Hepatocyte (in vitro differentiated cells): Measurements from ENCODE around the gene RAD23B.

Source experiments
- EZH2 ChIP-seq: fragments of 200-600 bp; sonication (generic); IDR thresholded peaks from 2 replicates; pipeline ENCODE4 v1.6.1; 2016; ENCODE audit warnings: antibody characterized with exemption, mild to moderate bottlenecking, borderline replicate concordance
- TF ChIP-seq, protein P1 (sequence below): fragments of 200-600 bp; sonication (generic); IDR thresholded peaks from 2 replicates; pipeline ENCODE4 v1.5.1; 2016; ENCODE audit warnings: antibody characterized with exemption, mild to moderate bottlenecking; ENCODE audit not compliant: poor library complexity

DNA sequence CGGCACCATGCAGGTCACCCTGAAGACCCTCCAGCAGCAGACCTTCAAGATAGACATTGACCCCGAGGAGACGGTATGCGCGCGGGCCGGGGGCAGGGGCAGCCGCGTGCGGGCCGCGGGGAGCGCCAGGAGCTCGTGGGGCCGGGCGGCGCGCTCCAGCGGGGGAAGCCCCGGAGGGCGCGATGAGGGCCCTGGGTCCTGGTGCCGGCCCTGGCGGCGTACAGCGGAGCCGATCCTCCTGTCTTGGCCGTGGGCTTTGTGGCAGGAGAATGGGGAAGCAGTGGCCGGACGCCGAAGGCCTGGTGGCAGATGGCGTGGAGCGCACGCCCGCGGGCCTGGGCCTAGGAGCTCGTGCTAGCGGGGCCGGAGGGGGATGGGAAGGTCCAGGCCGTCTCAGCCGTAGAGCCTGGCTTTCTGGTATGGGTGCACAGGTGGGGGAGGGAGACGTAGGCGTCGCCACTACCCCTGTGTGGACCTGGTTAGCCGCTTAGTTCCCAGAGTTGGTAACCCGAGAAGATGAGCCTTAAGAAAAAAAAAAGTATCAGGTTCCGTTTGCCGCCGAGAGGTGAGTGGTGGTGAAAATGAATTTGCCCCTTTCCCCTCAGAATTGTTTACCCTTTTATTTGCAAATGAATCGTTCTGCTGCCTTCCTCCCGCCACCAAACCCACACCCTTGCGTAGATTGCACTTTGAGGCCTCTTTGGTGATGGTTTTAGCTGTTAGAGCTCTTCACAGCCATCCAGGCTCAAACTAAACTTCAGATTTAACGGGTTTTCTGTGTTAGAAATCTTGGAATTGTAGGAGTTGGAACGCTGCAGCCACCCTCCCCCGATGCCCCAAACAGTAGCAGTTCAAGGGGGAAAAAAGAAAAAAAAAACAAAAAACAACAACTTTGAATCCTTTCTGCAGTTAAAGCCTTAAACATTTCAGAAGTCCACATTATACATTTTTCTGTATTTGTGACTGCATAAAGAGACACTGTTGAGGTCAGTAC is 841 bp downstream of the RAD23B start:
- TF ChIP-seq, protein P1, sequence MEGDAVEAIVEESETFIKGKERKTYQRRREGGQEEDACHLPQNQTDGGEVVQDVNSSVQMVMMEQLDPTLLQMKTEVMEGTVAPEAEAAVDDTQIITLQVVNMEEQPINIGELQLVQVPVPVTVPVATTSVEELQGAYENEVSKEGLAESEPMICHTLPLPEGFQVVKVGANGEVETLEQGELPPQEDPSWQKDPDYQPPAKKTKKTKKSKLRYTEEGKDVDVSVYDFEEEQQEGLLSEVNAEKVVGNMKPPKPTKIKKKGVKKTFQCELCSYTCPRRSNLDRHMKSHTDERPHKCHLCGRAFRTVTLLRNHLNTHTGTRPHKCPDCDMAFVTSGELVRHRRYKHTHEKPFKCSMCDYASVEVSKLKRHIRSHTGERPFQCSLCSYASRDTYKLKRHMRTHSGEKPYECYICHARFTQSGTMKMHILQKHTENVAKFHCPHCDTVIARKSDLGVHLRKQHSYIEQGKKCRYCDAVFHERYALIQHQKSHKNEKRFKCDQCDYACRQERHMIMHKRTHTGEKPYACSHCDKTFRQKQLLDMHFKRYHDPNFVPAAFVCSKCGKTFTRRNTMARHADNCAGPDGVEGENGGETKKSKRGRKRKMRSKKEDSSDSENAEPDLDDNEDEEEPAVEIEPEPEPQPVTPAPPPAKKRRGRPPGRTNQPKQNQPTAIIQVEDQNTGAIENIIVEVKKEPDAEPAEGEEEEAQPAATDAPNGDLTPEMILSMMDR = no peak
- TF ChIP-seq EZH2 = no peak
